ENCODE data around the gene SAMD13. TPM values are rescaled to one million over a fixed set of nuclear protein-coding genes. Genes with fewer than 3 reads are reported as not detected.
"Not testable (repeated sequence)": the region's sequence is repeated elsewhere in the genome, so short reads cannot be mapped to it uniquely, and the experiment has no call there.

Gene SAMD13
- polyA plus RNA-seq, 1 experiment, result 0.20 TPM

- Histone ChIP-seq H3K27me3 (ENCODE audit: control insufficient read depth, insufficient read depth, low read length) (no peaks in the 10 kb centered on the region), H3K36me3 (ENCODE audit: control insufficient read depth, insufficient read depth, low read length) (no peaks in the 10 kb centered on the region), H3K4me3 (ENCODE audit: low read depth, low read length) (no peak overlapping the region)
- no peak for TF ChIP-seq CTCF (IDR thresholded peaks at IDR 0.05; ENCODE audit: insufficient read depth, low read depth, low read length)
- DNase-seq (ENCODE audit: low read depth), result no peak
- ChIA-PET POLR2A (no interaction called here), CTCF (no interaction called here)
Measured at GRCh38 chr1:84282780-84283333, 18.7 kb upstream of the SAMD13 start.

- TF ChIP-seq CTCF (IDR thresholded peaks at IDR 0.05; ENCODE audit: insufficient read depth, low read depth, low read length), result no peak
- no peak for DNase-seq (ENCODE audit: low read depth)
- ChIA-PET POLR2A (no interaction called here), CTCF (no interaction called here)
- no peak overlapping the region for H3K4me3 ChIP-seq (ENCODE audit: low read depth, low read length)
- H3K36me3 ChIP-seq (ENCODE audit: control insufficient read depth, insufficient read depth, low read length), result no peaks in the 10 kb centered on the region
- no peaks in the 10 kb centered on the region for H3K27me3 ChIP-seq (ENCODE audit: control insufficient read depth, insufficient read depth, low read length)
Measured at GRCh38 chr1:84283381-84283780, 18.1 kb upstream of the SAMD13 start.

GRCh38 chr1:84286071-84286470, 15.4 kb upstream of the SAMD13 start:
- H3K36me3 ChIP-seq (ENCODE audit: control insufficient read depth, insufficient read depth, low read length), result no peaks in the 10 kb centered on the region
- ChIA-PET CTCF (no interaction called here), POLR2A (no interaction called here)
- no peaks in the 10 kb centered on the region for H3K27me3 ChIP-seq (ENCODE audit: control insufficient read depth, insufficient read depth, low read length)
- no peak for TF ChIP-seq CTCF (IDR thresholded peaks at IDR 0.05; ENCODE audit: insufficient read depth, low read depth, low read length)
- H3K4me3 ChIP-seq (ENCODE audit: low read depth, low read length), result no peak overlapping the region
- DNase-seq (ENCODE audit: low read depth), result no peak

GRCh38 chr1:84287389-84287788, 14.1 kb upstream of the SAMD13 start:
- H3K27me3 ChIP-seq (ENCODE audit: control insufficient read depth, insufficient read depth, low read length); H3K4me3 ChIP-seq (ENCODE audit: low read depth, low read length); CTCF ChIA-PET; POLR2A ChIA-PET; DNase-seq (ENCODE audit: low read depth); H3K36me3 ChIP-seq (ENCODE audit: control insufficient read depth, insufficient read depth, low read length): not testable (repeated sequence)

GRCh38 chr1:84289169-84289785, 12.2 kb upstream of the SAMD13 start:
- no peak for DNase-seq (ENCODE audit: low read depth)
- ChIA-PET POLR2A (no interaction called here), CTCF (no interaction called here)

More at GRCh38 chr1:84289169-84289785, 12.2 kb upstream of the SAMD13 start:
- no peaks in the 10 kb centered on the region for H3K36me3 ChIP-seq (ENCODE audit: control insufficient read depth, insufficient read depth, low read length)
- no peaks in the 10 kb centered on the region for H3K27me3 ChIP-seq (ENCODE audit: control insufficient read depth, insufficient read depth, low read length)
- no peak overlapping the region for H3K4me3 ChIP-seq (ENCODE audit: low read depth, low read length)
- TF ChIP-seq CTCF (IDR thresholded peaks at IDR 0.05; ENCODE audit: insufficient read depth, low read depth, low read length), result no peak

Data from BJ (cell line).